ENCODE measurements around the gene REELD1. TPM values are rescaled to one million over a fixed set of nuclear protein-coding genes. Genes with fewer than 3 reads are reported as not detected.

Gene REELD1
- total and polyA plus RNA-seq, 2 donors from 2014 or later: 0.58 to 0.66 TPM

DNA sequence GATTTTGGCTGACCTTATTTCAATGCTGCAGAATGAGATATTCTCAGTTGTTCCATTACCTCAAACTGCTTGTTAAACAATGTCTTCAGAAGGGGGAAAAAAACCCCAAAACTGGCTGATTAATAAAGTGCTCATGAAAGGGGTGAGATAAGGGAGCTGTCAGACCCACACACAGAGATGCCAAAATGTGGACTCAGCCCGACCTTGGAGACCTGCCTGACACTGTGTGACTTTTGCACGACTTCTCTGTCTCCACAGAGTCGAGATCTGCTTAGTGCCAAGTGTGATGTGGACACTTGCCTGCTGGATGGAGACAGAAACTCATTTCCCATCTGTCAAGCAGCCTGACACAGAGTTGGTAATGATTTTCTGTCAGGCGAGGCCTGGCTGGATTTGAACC lies 31.5 kb downstream of the REELD1 start:
- intact Hi-C loops (cut with DNase I): no loop called here
- Histone ChIP-seq H3K27ac (ENCODE audit: low read depth in 2 of 2, low read length in 2 of 2) (no peak overlapping the region), H3K9ac (ENCODE audit: low read length in 3 of 3) (no peak overlapping the region), H3K36me3 (ENCODE audit: control insufficient read depth in 2 of 3, insufficient read depth in 3 of 3, low read length in 3 of 3) (no peaks in the 10 kb centered on the region), H3K4me3 (ENCODE audit: low read length in 3 of 3) (no peak overlapping the region), H3K4me1 (ENCODE audit: control insufficient read depth in 2 of 3, insufficient read depth in 2 of 3, low read depth in 1 of 3, low read length in 3 of 3) (peaks cover 0 to 6% (median 4%) of the 10 kb centered on the region in 3 donors), H3K9me3 (ENCODE audit: control insufficient read depth in 2 of 3, insufficient read depth in 1 of 3, low read length in 3 of 3) (no peaks in the 10 kb centered on the region), H3K27me3 (ENCODE audit: control insufficient read depth, insufficient read depth, low read length) (no peaks in the 10 kb centered on the region)
- peak in 1 of 5 donors; percentile 84 for DNase-seq
- TF ChIP-seq, protein P1, sequence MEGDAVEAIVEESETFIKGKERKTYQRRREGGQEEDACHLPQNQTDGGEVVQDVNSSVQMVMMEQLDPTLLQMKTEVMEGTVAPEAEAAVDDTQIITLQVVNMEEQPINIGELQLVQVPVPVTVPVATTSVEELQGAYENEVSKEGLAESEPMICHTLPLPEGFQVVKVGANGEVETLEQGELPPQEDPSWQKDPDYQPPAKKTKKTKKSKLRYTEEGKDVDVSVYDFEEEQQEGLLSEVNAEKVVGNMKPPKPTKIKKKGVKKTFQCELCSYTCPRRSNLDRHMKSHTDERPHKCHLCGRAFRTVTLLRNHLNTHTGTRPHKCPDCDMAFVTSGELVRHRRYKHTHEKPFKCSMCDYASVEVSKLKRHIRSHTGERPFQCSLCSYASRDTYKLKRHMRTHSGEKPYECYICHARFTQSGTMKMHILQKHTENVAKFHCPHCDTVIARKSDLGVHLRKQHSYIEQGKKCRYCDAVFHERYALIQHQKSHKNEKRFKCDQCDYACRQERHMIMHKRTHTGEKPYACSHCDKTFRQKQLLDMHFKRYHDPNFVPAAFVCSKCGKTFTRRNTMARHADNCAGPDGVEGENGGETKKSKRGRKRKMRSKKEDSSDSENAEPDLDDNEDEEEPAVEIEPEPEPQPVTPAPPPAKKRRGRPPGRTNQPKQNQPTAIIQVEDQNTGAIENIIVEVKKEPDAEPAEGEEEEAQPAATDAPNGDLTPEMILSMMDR (IDR thresholded peaks at IDR 0.05; ENCODE audit: borderline replicate concordance, extremely low read depth, insufficient read depth): no peak
- FAIRE-seq: no peak

DNA sequence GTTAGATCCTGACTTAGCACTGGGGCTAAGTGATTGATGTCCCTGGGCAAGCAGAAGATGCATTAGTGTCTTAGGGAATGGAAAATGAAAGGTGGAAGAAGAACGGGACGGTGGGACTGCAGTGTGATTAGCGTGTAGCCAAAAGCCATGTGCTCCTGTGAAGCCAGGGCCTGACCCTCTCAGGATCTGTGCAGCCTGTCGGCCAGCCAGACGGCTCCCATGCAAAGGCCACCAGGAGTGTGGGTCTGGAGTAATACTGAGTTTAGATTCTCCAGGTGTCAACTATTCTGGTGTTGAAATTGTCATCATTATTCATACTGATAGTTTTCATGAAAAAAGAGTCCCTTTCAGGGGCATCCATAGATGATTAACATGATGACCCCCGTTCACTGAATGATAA lies 32.0 kb downstream of the REELD1 start:
- H3K36me3 ChIP-seq (ENCODE audit: control insufficient read depth in 2 of 3, insufficient read depth in 3 of 3, low read length in 3 of 3): no peaks in the 10 kb centered on the region
- H3K9me3 ChIP-seq (ENCODE audit: control insufficient read depth in 2 of 3, insufficient read depth in 1 of 3, low read length in 3 of 3): no peaks in the 10 kb centered on the region
- H3K4me3 ChIP-seq (ENCODE audit: low read length in 3 of 3): no peak overlapping the region
- H3K27ac ChIP-seq (ENCODE audit: low read depth in 2 of 2, low read length in 2 of 2): no peak overlapping the region
- FAIRE-seq: no peak
- H3K4me1 ChIP-seq (ENCODE audit: control insufficient read depth in 2 of 3, insufficient read depth in 2 of 3, low read depth in 1 of 3, low read length in 3 of 3): peaks cover 0 to 6% (median 4%) of the 10 kb centered on the region in 3 donors
- H3K9ac ChIP-seq (ENCODE audit: low read length in 3 of 3): no peak overlapping the region
- no peak for DNase-seq
- H3K27me3 ChIP-seq (ENCODE audit: control insufficient read depth, insufficient read depth, low read length): no peaks in the 10 kb centered on the region
- TF ChIP-seq, protein P1 (IDR thresholded peaks at IDR 0.05; ENCODE audit: borderline replicate concordance, extremely low read depth, insufficient read depth): no peak
- intact Hi-C loops (cut with DNase I): no loop called here

DNA sequence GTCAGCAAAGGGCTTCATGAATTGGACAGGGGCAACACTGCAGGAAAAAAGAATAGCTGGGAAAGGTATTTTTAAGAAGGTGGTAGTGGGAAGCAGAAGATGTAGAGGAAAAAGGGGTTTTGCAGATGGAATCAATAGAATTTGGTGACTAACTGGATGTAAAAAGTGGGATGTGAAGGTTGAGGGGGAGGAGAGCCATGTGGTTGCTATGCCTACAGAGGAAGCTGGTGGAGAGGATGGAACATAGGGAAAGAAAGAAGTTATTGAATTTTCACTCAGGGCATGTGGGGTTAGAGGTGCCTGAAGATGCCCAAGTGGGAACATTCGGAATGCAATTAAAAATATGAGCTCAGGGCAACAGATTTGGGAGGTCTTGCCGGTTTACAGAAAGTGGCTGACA lies 33.0 kb downstream of the REELD1 start:
- Histone ChIP-seq H3K27ac (ENCODE audit: low read depth in 2 of 2, low read length in 2 of 2) (no peak overlapping the region), H3K27me3 (ENCODE audit: control insufficient read depth, insufficient read depth, low read length) (no peaks in the 10 kb centered on the region), H3K9ac (ENCODE audit: low read length in 3 of 3) (no peak overlapping the region), H3K4me3 (ENCODE audit: low read length in 3 of 3) (no peak overlapping the region), H3K4me1 (ENCODE audit: control insufficient read depth in 2 of 3, insufficient read depth in 2 of 3, low read depth in 1 of 3, low read length in 3 of 3) (peaks cover 0 to 4% (median 3%) of the 10 kb centered on the region in 3 donors), H3K9me3 (ENCODE audit: control insufficient read depth in 2 of 3, insufficient read depth in 1 of 3, low read length in 3 of 3) (no peaks in the 10 kb centered on the region), H3K36me3 (ENCODE audit: control insufficient read depth in 2 of 3, insufficient read depth in 3 of 3, low read length in 3 of 3) (no peaks in the 10 kb centered on the region)
- DNase-seq: no peak
- intact Hi-C loops (cut with DNase I): no loop called here
- FAIRE-seq: no peak
- TF ChIP-seq, protein P1 (IDR thresholded peaks at IDR 0.05; ENCODE audit: borderline replicate concordance, extremely low read depth, insufficient read depth): no peak

DNA sequence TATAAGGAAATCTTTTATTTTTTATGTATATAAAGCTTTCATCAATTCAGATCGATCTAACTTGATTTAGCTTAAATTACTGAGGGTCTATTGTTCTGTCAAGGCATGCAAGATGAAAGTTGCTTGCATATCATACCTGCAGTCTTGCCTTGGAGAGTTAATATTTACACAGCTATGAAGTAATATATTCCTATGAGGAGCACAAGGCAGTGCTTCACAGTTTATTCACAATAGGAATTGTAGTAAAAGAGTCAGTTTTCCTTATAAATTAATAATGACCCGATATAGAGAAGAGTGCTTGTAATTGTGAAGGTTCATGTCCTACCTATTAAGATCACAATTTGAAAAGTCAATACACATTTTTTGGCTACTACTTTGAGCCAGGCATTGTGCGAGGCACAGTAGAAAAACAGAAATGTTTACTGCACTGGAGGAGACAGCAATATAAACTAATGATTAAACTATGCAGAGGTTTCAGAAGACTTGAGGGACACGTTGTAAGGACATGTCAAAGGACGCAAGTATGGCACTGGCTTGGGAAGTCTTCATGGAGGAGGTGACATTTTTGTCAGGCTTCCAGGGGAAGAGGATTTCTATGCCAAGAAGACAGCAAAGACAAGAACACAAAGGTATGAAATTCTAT lies 38.8 kb downstream of the REELD1 start:
- Histone ChIP-seq H3K36me3 (ENCODE audit: control insufficient read depth in 2 of 3, insufficient read depth in 3 of 3, low read length in 3 of 3) (no peaks in the 10 kb centered on the region), H3K27ac (ENCODE audit: low read depth in 2 of 2, low read length in 2 of 2) (no peak overlapping the region), H3K4me1 (ENCODE audit: control insufficient read depth in 2 of 3, insufficient read depth in 2 of 3, low read depth in 1 of 3, low read length in 3 of 3) (no peaks in the 10 kb centered on the region), H3K9me3 (ENCODE audit: control insufficient read depth in 2 of 3, insufficient read depth in 1 of 3, low read length in 3 of 3) (no peaks in the 10 kb centered on the region), H3K4me3 (ENCODE audit: low read length in 3 of 3) (no peak overlapping the region), H3K9ac (ENCODE audit: low read length in 3 of 3) (no peak overlapping the region), H3K27me3 (ENCODE audit: control insufficient read depth, insufficient read depth, low read length) (no peaks in the 10 kb centered on the region)
- FAIRE-seq: no peak
- TF ChIP-seq, protein P1 (IDR thresholded peaks at IDR 0.05; ENCODE audit: borderline replicate concordance, extremely low read depth, insufficient read depth): no peak
- no peak for DNase-seq
- intact Hi-C loops (cut with DNase I): no loop called here
